Measurements from ENCODE around the gene OPRD1.
"Not testable (repeated sequence)": the region's sequence is repeated elsewhere in the genome, so short reads cannot be mapped to it uniquely, and the experiment has no call there.

OPRD1 gene

GRCh38 chr1:28840928-28841544 lies 29.1 kb downstream of the OPRD1 start:
- no peak for DNase-seq
- CTCF ChIA-PET: interaction anchor here (0.8 kb wide), 1 partner anchor 57 kb away, joined by 3 read pairs; no protein-coding TSS in a partner anchor
- WGBS (ENCODE audit: insufficient coverage): 99% methylated on average over 8 of the region's 8 CpGs
- POLR2A ChIA-PET: no interaction called here
- Histone ChIP-seq H3K27ac (ENCODE audit: insufficient read depth in 1 of 2, low read depth in 1 of 2, low read length in 2 of 2, poor library complexity in 1 of 2, severe bottlenecking in 2 of 2) (no peak overlapping the region), H3K36me3 (ENCODE audit: control insufficient read depth in 4 of 4, insufficient read depth in 4 of 4, low read length in 3 of 4) (no peaks in the 10 kb centered on the region), H3K4me1 (ENCODE audit: control extremely low read depth in 1 of 4, control insufficient read depth in 4 of 4, insufficient read depth in 4 of 4, low read length in 3 of 4) (peaks cover 0 to 4% (median 2%) of the 10 kb centered on the region in 4 experiments), H3K9me3 (ENCODE audit: control extremely low read depth in 1 of 5, control insufficient read depth in 4 of 5, insufficient read depth in 2 of 5, low read depth in 1 of 5, low read length in 4 of 5) (no peaks in the 10 kb centered on the region), H3K27me3 (replicated peaks in 2 of 5; ENCODE audit: control insufficient read depth in 4 of 5, insufficient read depth in 5 of 5, low read length in 4 of 5) (peaks cover 0 to 4% (median 0%) of the 10 kb centered on the region in 5 experiments), H3K4me3 (ENCODE audit: control insufficient read depth in 1 of 7, extremely low read depth in 1 of 7, insufficient read depth in 4 of 7, low read depth in 2 of 7, low read length in 6 of 7) (no peak overlapping the region)

- Histone ChIP-seq H3K4me1 (ENCODE audit: control extremely low read depth in 1 of 4, control insufficient read depth in 4 of 4, insufficient read depth in 4 of 4, low read length in 3 of 4) (peaks cover 0 to 6% (median 3%) of the 10 kb centered on the region in 4 experiments), H3K36me3 (ENCODE audit: control insufficient read depth in 4 of 4, insufficient read depth in 4 of 4, low read length in 3 of 4) (no peaks in the 10 kb centered on the region), H3K4me3 (ENCODE audit: control insufficient read depth in 1 of 7, extremely low read depth in 1 of 7, insufficient read depth in 4 of 7, low read depth in 2 of 7, low read length in 6 of 7) (no peak overlapping the region), H3K27ac (ENCODE audit: insufficient read depth in 1 of 2, low read depth in 1 of 2, low read length in 2 of 2, poor library complexity in 1 of 2, severe bottlenecking in 2 of 2) (no peak overlapping the region), H3K9me3 (ENCODE audit: control extremely low read depth in 1 of 5, control insufficient read depth in 4 of 5, insufficient read depth in 2 of 5, low read depth in 1 of 5, low read length in 4 of 5) (no peaks in the 10 kb centered on the region), H3K27me3 (replicated peaks in 2 of 5; ENCODE audit: control insufficient read depth in 4 of 5, insufficient read depth in 5 of 5, low read length in 4 of 5) (peaks cover 0 to 2% (median 0%) of the 10 kb centered on the region in 5 experiments)
- 16% methylated on average over 4 of the region's 8 CpGs for WGBS (ENCODE audit: insufficient coverage)
- CTCF ChIA-PET: interaction anchor here (1.2 kb wide), 1 partner anchor 32 kb away, joined by 3 read pairs; no protein-coding TSS in a partner anchor
- POLR2A ChIA-PET: no interaction called here
- peak in 2 of 3 donors; percentile 50 to 60 for DNase-seq
These were observed 34.0 kb downstream of the OPRD1 start for GRCh38 chr1:28845786-28846543.

GRCh38 chr1:28847207-28847606 lies 35.2 kb downstream of the OPRD1 start:
- H3K9me3 ChIP-seq (ENCODE audit: control extremely low read depth in 1 of 5, control insufficient read depth in 4 of 5, insufficient read depth in 2 of 5, low read depth in 1 of 5, low read length in 4 of 5); H3K4me3 ChIP-seq (ENCODE audit: control insufficient read depth in 1 of 7, extremely low read depth in 1 of 7, insufficient read depth in 4 of 7, low read depth in 2 of 7, low read length in 6 of 7); H3K27me3 ChIP-seq (replicated peaks in 2 of 5; ENCODE audit: control insufficient read depth in 4 of 5, insufficient read depth in 5 of 5, low read length in 4 of 5); DNase-seq; H3K36me3 ChIP-seq (ENCODE audit: control insufficient read depth in 4 of 4, insufficient read depth in 4 of 4, low read length in 3 of 4); H3K4me1 ChIP-seq (ENCODE audit: control extremely low read depth in 1 of 4, control insufficient read depth in 4 of 4, insufficient read depth in 4 of 4, low read length in 3 of 4); H3K27ac ChIP-seq (ENCODE audit: insufficient read depth in 1 of 2, low read depth in 1 of 2, low read length in 2 of 2, poor library complexity in 1 of 2, severe bottlenecking in 2 of 2); POLR2A ChIA-PET: not testable (repeated sequence)
- WGBS (ENCODE audit: insufficient coverage): 95% methylated on average over 5 of the region's 6 CpGs
- CTCF ChIA-PET: interaction anchor here (1.0 to 1.2 kb wide), 3 partner anchors 9 to 31 kb away, joined by 3 read pairs; no protein-coding TSS in a partner anchor

GRCh38 chr1:28848416-28848815 lies 36.4 kb downstream of the OPRD1 start:
- ChIA-PET CTCF (no interaction called here), POLR2A (no interaction called here)
- H3K9me3 ChIP-seq (ENCODE audit: control extremely low read depth in 1 of 5, control insufficient read depth in 4 of 5, insufficient read depth in 2 of 5, low read depth in 1 of 5, low read length in 4 of 5): no peaks in the 10 kb centered on the region
- H3K27me3 ChIP-seq (replicated peaks in 2 of 5; ENCODE audit: control insufficient read depth in 4 of 5, insufficient read depth in 5 of 5, low read length in 4 of 5): no peaks in the 10 kb centered on the region
- no peak overlapping the region for H3K4me3 ChIP-seq (ENCODE audit: control insufficient read depth in 1 of 7, extremely low read depth in 1 of 7, insufficient read depth in 4 of 7, low read depth in 2 of 7, low read length in 6 of 7)
- H3K4me1 ChIP-seq (ENCODE audit: control extremely low read depth in 1 of 4, control insufficient read depth in 4 of 4, insufficient read depth in 4 of 4, low read length in 3 of 4): peaks cover 0 to 6% (median 3%) of the 10 kb centered on the region in 4 experiments
- no peak overlapping the region for H3K27ac ChIP-seq (ENCODE audit: insufficient read depth in 1 of 2, low read depth in 1 of 2, low read length in 2 of 2, poor library complexity in 1 of 2, severe bottlenecking in 2 of 2)
- no peaks in the 10 kb centered on the region for H3K36me3 ChIP-seq (ENCODE audit: control insufficient read depth in 4 of 4, insufficient read depth in 4 of 4, low read length in 3 of 4)
- WGBS (ENCODE audit: insufficient coverage): 100% methylated on average over 2 of the region's 3 CpGs
- no peak for DNase-seq

GRCh38 chr1:28853093-28853742 lies 41.2 kb downstream of the OPRD1 start:
- 83% methylated on average over 1 of the region's 3 CpGs for WGBS (ENCODE audit: insufficient coverage)
- CTCF ChIA-PET: interaction anchor here (1.2 kb wide), 1 partner anchor 25 kb away, joined by 4 read pairs; no protein-coding TSS in a partner anchor
- DNase-seq: no peak

GRCh38 chr1:28854406-28854805 lies 42.4 kb downstream of the OPRD1 start:
- CTCF ChIA-PET: interaction anchor here (1.1 to 1.2 kb wide), 2 partner anchors 11 to 24 kb away, joined by 3 to 4 read pairs; no protein-coding TSS in a partner anchor
- peaks cover 0 to 11% (median 0%) of the 10 kb centered on the region in 4 experiments for H3K4me1 ChIP-seq (ENCODE audit: control extremely low read depth in 1 of 4, control insufficient read depth in 4 of 4, insufficient read depth in 4 of 4, low read length in 3 of 4)
- peaks cover 0 to 13% (median 0%) of the 10 kb centered on the region in 5 experiments for H3K27me3 ChIP-seq (replicated peaks in 2 of 5; ENCODE audit: control insufficient read depth in 4 of 5, insufficient read depth in 5 of 5, low read length in 4 of 5)
- H3K4me3 ChIP-seq (ENCODE audit: control insufficient read depth in 1 of 7, extremely low read depth in 1 of 7, insufficient read depth in 4 of 7, low read depth in 2 of 7, low read length in 6 of 7); DNase-seq; H3K27ac ChIP-seq (ENCODE audit: insufficient read depth in 1 of 2, low read depth in 1 of 2, low read length in 2 of 2, poor library complexity in 1 of 2, severe bottlenecking in 2 of 2); POLR2A ChIA-PET; H3K36me3 ChIP-seq (ENCODE audit: control insufficient read depth in 4 of 4, insufficient read depth in 4 of 4, low read length in 3 of 4); H3K9me3 ChIP-seq (ENCODE audit: control extremely low read depth in 1 of 5, control insufficient read depth in 4 of 5, insufficient read depth in 2 of 5, low read depth in 1 of 5, low read length in 4 of 5): not testable (repeated sequence)
- 96% methylated on average over 5 of the region's 7 CpGs for WGBS (ENCODE audit: insufficient coverage)

More at GRCh38 chr1:28853093-28853742, 41.2 kb downstream of the OPRD1 start:
- no peak overlapping the region for H3K4me3 ChIP-seq (ENCODE audit: control insufficient read depth in 1 of 7, extremely low read depth in 1 of 7, insufficient read depth in 4 of 7, low read depth in 2 of 7, low read length in 6 of 7)
- H3K9me3 ChIP-seq (ENCODE audit: control extremely low read depth in 1 of 5, control insufficient read depth in 4 of 5, insufficient read depth in 2 of 5, low read depth in 1 of 5, low read length in 4 of 5): no peaks in the 10 kb centered on the region
- no peaks in the 10 kb centered on the region for H3K36me3 ChIP-seq (ENCODE audit: control insufficient read depth in 4 of 4, insufficient read depth in 4 of 4, low read length in 3 of 4)
- no peak overlapping the region for H3K27ac ChIP-seq (ENCODE audit: insufficient read depth in 1 of 2, low read depth in 1 of 2, low read length in 2 of 2, poor library complexity in 1 of 2, severe bottlenecking in 2 of 2)
- H3K4me1 ChIP-seq (ENCODE audit: control extremely low read depth in 1 of 4, control insufficient read depth in 4 of 4, insufficient read depth in 4 of 4, low read length in 3 of 4): peaks cover 0 to 11% (median 0%) of the 10 kb centered on the region in 4 experiments
- POLR2A ChIA-PET: no interaction called here
- H3K27me3 ChIP-seq (replicated peaks in 2 of 5; ENCODE audit: control insufficient read depth in 4 of 5, insufficient read depth in 5 of 5, low read length in 4 of 5): peaks cover 0 to 13% (median 0%) of the 10 kb centered on the region in 5 experiments
